ENCODE measurements around the gene RIMS1.

DNA sequence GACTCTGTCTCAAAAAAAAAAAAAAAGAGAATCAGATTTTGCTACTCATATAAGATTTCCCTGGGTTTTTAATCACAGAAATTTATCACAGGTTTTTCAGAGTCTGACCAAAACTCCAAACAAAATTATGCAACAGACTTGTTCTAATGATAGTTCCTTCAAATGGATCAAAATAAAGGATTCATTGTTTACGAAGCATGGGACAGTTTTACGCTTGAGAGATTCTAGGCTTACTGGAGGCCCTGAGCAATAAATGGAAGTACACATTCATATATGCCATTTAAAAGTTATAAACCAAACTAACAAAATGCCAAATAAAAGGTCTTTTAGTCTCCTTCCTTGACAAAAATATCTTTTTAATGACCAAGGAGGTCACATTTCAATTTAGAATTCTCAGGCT lies 490.4 kb downstream of the RIMS1 start:
- no peak for TF ChIP-seq EZH2 (IDR thresholded peaks at IDR 0.05; ENCODE audit: low read length, unreplicated experiment)
- TF ChIP-seq, protein P1, sequence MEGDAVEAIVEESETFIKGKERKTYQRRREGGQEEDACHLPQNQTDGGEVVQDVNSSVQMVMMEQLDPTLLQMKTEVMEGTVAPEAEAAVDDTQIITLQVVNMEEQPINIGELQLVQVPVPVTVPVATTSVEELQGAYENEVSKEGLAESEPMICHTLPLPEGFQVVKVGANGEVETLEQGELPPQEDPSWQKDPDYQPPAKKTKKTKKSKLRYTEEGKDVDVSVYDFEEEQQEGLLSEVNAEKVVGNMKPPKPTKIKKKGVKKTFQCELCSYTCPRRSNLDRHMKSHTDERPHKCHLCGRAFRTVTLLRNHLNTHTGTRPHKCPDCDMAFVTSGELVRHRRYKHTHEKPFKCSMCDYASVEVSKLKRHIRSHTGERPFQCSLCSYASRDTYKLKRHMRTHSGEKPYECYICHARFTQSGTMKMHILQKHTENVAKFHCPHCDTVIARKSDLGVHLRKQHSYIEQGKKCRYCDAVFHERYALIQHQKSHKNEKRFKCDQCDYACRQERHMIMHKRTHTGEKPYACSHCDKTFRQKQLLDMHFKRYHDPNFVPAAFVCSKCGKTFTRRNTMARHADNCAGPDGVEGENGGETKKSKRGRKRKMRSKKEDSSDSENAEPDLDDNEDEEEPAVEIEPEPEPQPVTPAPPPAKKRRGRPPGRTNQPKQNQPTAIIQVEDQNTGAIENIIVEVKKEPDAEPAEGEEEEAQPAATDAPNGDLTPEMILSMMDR (conservative IDR thresholded peaks at IDR 0.05; ENCODE audit: low read depth, low read length) = no peak

Data from PC-3 (cell line).